ENCODE results near the gene ZNF175. TPM values are rescaled to one million over a fixed set of nuclear protein-coding genes. Genes with fewer than 3 reads are reported as not detected.

Gene ZNF175
- total and polyA plus RNA-seq, 9 donors: 6.5 to 9.7 (median 7.6) TPM

- Histone ChIP-seq H3K27ac (ENCODE audit: low read length) (no peak overlapping the region), H3K9me3 (replicated peaks; ENCODE audit: control insufficient read depth, low read depth, low read length) (no peaks in the 10 kb centered on the region), H3K4me1 (ENCODE audit: control insufficient read depth, insufficient read depth, low read length) (peaks cover 9% of the 10 kb centered on the region), H3K27me3 (ENCODE audit: control insufficient read depth, insufficient read depth, low read length) (peaks cover 26% of the 10 kb centered on the region), H3K4me3 (ENCODE audit: low read length) (no peak overlapping the region), H3K36me3 (ENCODE audit: control insufficient read depth, insufficient read depth, low read length) (no peaks in the 10 kb centered on the region)
- DNase-seq: no peak
- 86% methylated on average over 8 of the region's 10 CpGs for WGBS (ENCODE audit: insufficient coverage)
Measured at GRCh38 chr19:51599084-51599483, 28.0 kb downstream of the ZNF175 start.

GRCh38 chr19:51600940-51601580 is 30.0 kb downstream of the ZNF175 start:
- no peaks in the 10 kb centered on the region for H3K36me3 ChIP-seq (ENCODE audit: control insufficient read depth, insufficient read depth, low read length)
- no peak overlapping the region for H3K27ac ChIP-seq (ENCODE audit: low read length)
- H3K27me3 ChIP-seq (ENCODE audit: control insufficient read depth, insufficient read depth, low read length): peaks cover 26% of the 10 kb centered on the region
- WGBS (ENCODE audit: insufficient coverage): 6% methylated on average over 59 of the region's 59 CpGs
- DNase-seq: no peak
- no peaks in the 10 kb centered on the region for H3K4me1 ChIP-seq (ENCODE audit: control insufficient read depth, insufficient read depth, low read length)
- no peaks in the 10 kb centered on the region for H3K9me3 ChIP-seq (replicated peaks; ENCODE audit: control insufficient read depth, low read depth, low read length)
- no peak overlapping the region for H3K4me3 ChIP-seq (ENCODE audit: low read length)

- no peak overlapping the region for H3K4me3 ChIP-seq (ENCODE audit: low read length)
- 83% methylated on average over 14 of the region's 20 CpGs for WGBS (ENCODE audit: insufficient coverage)
- peaks cover 26% of the 10 kb centered on the region for H3K27me3 ChIP-seq (ENCODE audit: control insufficient read depth, insufficient read depth, low read length)
Measured at GRCh38 chr19:51602189-51602854, 31.2 kb downstream of the ZNF175 start.

GRCh38 chr19:51607077-51607476 is 36.0 kb downstream of the ZNF175 start:
- WGBS (ENCODE audit: insufficient coverage): 63% methylated on average over 3 of the region's 6 CpGs

More at GRCh38 chr19:51602189-51602854, 31.2 kb downstream of the ZNF175 start:
- no peak for DNase-seq
- Histone ChIP-seq H3K4me1 (ENCODE audit: control insufficient read depth, insufficient read depth, low read length) (no peaks in the 10 kb centered on the region), H3K27ac (ENCODE audit: low read length) (no peak overlapping the region), H3K36me3 (ENCODE audit: control insufficient read depth, insufficient read depth, low read length) (no peaks in the 10 kb centered on the region), H3K9me3 (replicated peaks; ENCODE audit: control insufficient read depth, low read depth, low read length) (no peaks in the 10 kb centered on the region)

GRCh38 chr19:51607920-51608562 is 37.0 kb downstream of the ZNF175 start:
- Histone ChIP-seq H3K36me3 (ENCODE audit: control insufficient read depth, insufficient read depth, low read length) (no peaks in the 10 kb centered on the region), H3K27me3 (ENCODE audit: control insufficient read depth, insufficient read depth, low read length) (no peaks in the 10 kb centered on the region), H3K4me1 (ENCODE audit: control insufficient read depth, insufficient read depth, low read length) (no peaks in the 10 kb centered on the region), H3K4me3 (ENCODE audit: low read length) (no peak overlapping the region), H3K27ac (ENCODE audit: low read length) (no peak overlapping the region), H3K9me3 (replicated peaks; ENCODE audit: control insufficient read depth, low read depth, low read length) (no peaks in the 10 kb centered on the region)
- no CpG with 5 or more reads among the region's 13 CpGs for WGBS (ENCODE audit: insufficient coverage)
- DNase-seq: peak; percentile 69

More at GRCh38 chr19:51607077-51607476, 36.0 kb downstream of the ZNF175 start:
- DNase-seq: no peak
- Histone ChIP-seq H3K4me1 (ENCODE audit: control insufficient read depth, insufficient read depth, low read length) (no peaks in the 10 kb centered on the region), H3K36me3 (ENCODE audit: control insufficient read depth, insufficient read depth, low read length) (no peaks in the 10 kb centered on the region), H3K27ac (ENCODE audit: low read length) (no peak overlapping the region), H3K27me3 (ENCODE audit: control insufficient read depth, insufficient read depth, low read length) (peaks cover 3% of the 10 kb centered on the region), H3K4me3 (ENCODE audit: low read length) (no peak overlapping the region), H3K9me3 (replicated peaks; ENCODE audit: control insufficient read depth, low read depth, low read length) (no peaks in the 10 kb centered on the region)

GRCh38 chr19:51610576-51610975 is 39.5 kb downstream of the ZNF175 start:
- WGBS (ENCODE audit: insufficient coverage): 60% methylated on average over 1 of the region's 1 CpG
- Histone ChIP-seq H3K27ac (ENCODE audit: low read length) (no peak overlapping the region), H3K4me1 (ENCODE audit: control insufficient read depth, insufficient read depth, low read length) (no peaks in the 10 kb centered on the region), H3K27me3 (ENCODE audit: control insufficient read depth, insufficient read depth, low read length) (no peaks in the 10 kb centered on the region), H3K9me3 (replicated peaks; ENCODE audit: control insufficient read depth, low read depth, low read length) (no peaks in the 10 kb centered on the region), H3K36me3 (ENCODE audit: control insufficient read depth, insufficient read depth, low read length) (no peaks in the 10 kb centered on the region), H3K4me3 (ENCODE audit: low read length) (no peak overlapping the region)
- DNase-seq: no peak

- H3K9me3 ChIP-seq (replicated peaks; ENCODE audit: control insufficient read depth, low read depth, low read length): no peaks in the 10 kb centered on the region
- WGBS (ENCODE audit: insufficient coverage): no CpG with 5 or more reads among the region's 5 CpGs
- H3K27me3 ChIP-seq (ENCODE audit: control insufficient read depth, insufficient read depth, low read length): no peaks in the 10 kb centered on the region
- no peaks in the 10 kb centered on the region for H3K36me3 ChIP-seq (ENCODE audit: control insufficient read depth, insufficient read depth, low read length)
- no peaks in the 10 kb centered on the region for H3K4me1 ChIP-seq (ENCODE audit: control insufficient read depth, insufficient read depth, low read length)
- H3K4me3 ChIP-seq (ENCODE audit: low read length): no peak overlapping the region
- DNase-seq: no peak
- no peak overlapping the region for H3K27ac ChIP-seq (ENCODE audit: low read length)
Measured at GRCh38 chr19:51614789-51615188, 43.7 kb downstream of the ZNF175 start.

- Histone ChIP-seq H3K4me1 (ENCODE audit: control insufficient read depth, insufficient read depth, low read length) (no peaks in the 10 kb centered on the region), H3K36me3 (ENCODE audit: control insufficient read depth, insufficient read depth, low read length) (no peaks in the 10 kb centered on the region), H3K27me3 (ENCODE audit: control insufficient read depth, insufficient read depth, low read length) (no peaks in the 10 kb centered on the region), H3K4me3 (ENCODE audit: low read length) (no peak overlapping the region), H3K9me3 (replicated peaks; ENCODE audit: control insufficient read depth, low read depth, low read length) (no peaks in the 10 kb centered on the region), H3K27ac (ENCODE audit: low read length) (no peak overlapping the region)
- no peak for DNase-seq
- 73% methylated on average over 6 of the region's 7 CpGs for WGBS (ENCODE audit: insufficient coverage)
Measured at GRCh38 chr19:51615991-51616390, 44.9 kb downstream of the ZNF175 start.

- H3K36me3 ChIP-seq (ENCODE audit: control insufficient read depth, insufficient read depth, low read length): no peaks in the 10 kb centered on the region
- no peaks in the 10 kb centered on the region for H3K4me1 ChIP-seq (ENCODE audit: control insufficient read depth, insufficient read depth, low read length)
- no peaks in the 10 kb centered on the region for H3K9me3 ChIP-seq (replicated peaks; ENCODE audit: control insufficient read depth, low read depth, low read length)
- WGBS (ENCODE audit: insufficient coverage): no CpG with 5 or more reads among the region's 2 CpGs
- no peak overlapping the region for H3K27ac ChIP-seq (ENCODE audit: low read length)
- no peaks in the 10 kb centered on the region for H3K27me3 ChIP-seq (ENCODE audit: control insufficient read depth, insufficient read depth, low read length)
- peak; percentile 7 for DNase-seq
- H3K4me3 ChIP-seq (ENCODE audit: low read length): no peak overlapping the region
Measured at GRCh38 chr19:51621178-51621577, 50.1 kb downstream of the ZNF175 start.

- Histone ChIP-seq H3K9me3 (replicated peaks; ENCODE audit: control insufficient read depth, low read depth, low read length) (no peaks in the 10 kb centered on the region), H3K4me1 (ENCODE audit: control insufficient read depth, insufficient read depth, low read length) (no peaks in the 10 kb centered on the region), H3K27me3 (ENCODE audit: control insufficient read depth, insufficient read depth, low read length) (no peaks in the 10 kb centered on the region), H3K36me3 (ENCODE audit: control insufficient read depth, insufficient read depth, low read length) (no peaks in the 10 kb centered on the region), H3K27ac (ENCODE audit: low read length) (no peak overlapping the region), H3K4me3 (ENCODE audit: low read length) (no peak overlapping the region)
- WGBS (ENCODE audit: insufficient coverage): no CpG with 5 or more reads among the region's 2 CpGs
- DNase-seq: no peak
Measured at GRCh38 chr19:51626675-51627074, 55.6 kb downstream of the ZNF175 start.
